Sigmoid colon (tissue), 7 donors: ENCODE measurements around the gene TM6SF1. TPM values are rescaled to one million over a fixed set of nuclear protein-coding genes. Genes with fewer than 3 reads are reported as not detected.
"Not testable (repeated sequence)": the region's sequence is repeated elsewhere in the genome, so short reads cannot be mapped to it uniquely, and the experiment has no call there.

Experiments used
- DNase-seq: peaks from one replicate; pipeline ENCODE4 v3.0.0-alpha.2; 2019
- H3K27ac ChIP-seq, 4 donors: fragments of 200-600 bp; sonication (generic); one replicate each; pipeline ENCODE4 v1.5.1; 2016 to 2019; ENCODE audit warnings: mild to moderate bottlenecking in 1 of 4
- H3K27me3 ChIP-seq, 3 donors: fragments of 200-600 bp; sonication (generic); one replicate each; pipeline ENCODE4 v1.5.1; 2019; ENCODE audit warnings: mild to moderate bottlenecking in 1 of 3
- H3K36me3 ChIP-seq, 4 donors: fragments of 200-600 bp; sonication (generic); one replicate each; pipeline ENCODE4 v1.5.1; 2016 to 2019
- H3K4me1 ChIP-seq, 4 donors: fragments of 200-600 bp; sonication (generic); one replicate each; pipeline ENCODE4 v1.5.1; 2017 to 2019
- H3K4me3 ChIP-seq, 4 donors: fragments of 200-600 bp; sonication (generic); one replicate each; pipeline ENCODE4 v1.5.1; 2017 to 2019; ENCODE audit warnings: mild to moderate bottlenecking in 2 of 4, moderate library complexity in 1 of 4
- H3K9me3 ChIP-seq, 4 donors: fragments of 200-600 bp in 3 of 4; sonication (generic) in 3 of 4; one replicate each; pipeline versions ENCODE4 v1.5.1 to v1.6.1; 2013 to 2019
- EP300 ChIP-seq, 4 donors: sonication (generic); formaldehyde crosslinking; IDR thresholded peaks; one replicate each; pipeline ENCODE4 v1.6.1; 2017; ENCODE audit warnings: antibody characterized with exemption in 4 of 4
- POLR2A ChIP-seq, 2 donors: fragments of 450-650 bp; IDR thresholded peaks; one replicate each; pipeline ENCODE4 v1.6.1; 2016; ENCODE audit warnings: antibody characterized with exemption in 2 of 2, mild to moderate bottlenecking in 2 of 2, moderate library complexity in 2 of 2
- POLR2AphosphoS5 ChIP-seq, 4 donors: sonication (generic); formaldehyde crosslinking; IDR thresholded peaks; one replicate each; pipeline ENCODE4 v1.6.1; 2017; ENCODE audit warnings: antibody characterized with exemption in 4 of 4
- WGBS, 2 donors: extraction: QIAGEN DNeasy Blood & Tissue Kit; methylation state at CpG; one replicate each; pipeline ENCODE4 v1.1.7; 2013; 5-methylcytosine and 5-hydroxymethylcytosine counted together
- intact Hi-C: fragments of 100-400 bp; cut with DNase I; formaldehyde crosslinking; loops from one replicate; pipeline ENCODE4 v1.15.1; 2023
- polyA plus RNA-seq, 3 donors: library from polyadenylated mRNA; stranded (reverse); fragments of 200-250 nt; gene quantifications; one replicate each; pipeline ENCODE4 v1.2.3, GENCODE V29; 2013
- total RNA-seq, 4 donors: library from RNA; depleted of rRNA; stranded (reverse); fragments of >200 nt; gene quantifications; one replicate each; pipeline ENCODE4 v1.1.0, GENCODE V29; 2016
- TF ChIP-seq, protein P1 (sequence below), 4 experiments: fragments of 450-650 bp in 3 of 4; fragments of 200-600 bp in 1 of 4; IDR thresholded peaks; one replicate each; pipeline ENCODE4 v1.5.1; 2016 to 2019; ENCODE audit warnings: antibody characterized with exemption in 4 of 4, mild to moderate bottlenecking in 3 of 4, moderate library complexity in 2 of 4
- donor health status: healthy with polysubstance abuse.
- donor health status: Bipolar disorder and iron deficiency.
- donor health status: healthy.

Gene TM6SF1
- total and polyA plus RNA-seq, 7 donors = 1.2 to 7.5 (median 2.8) TPM

DNA sequence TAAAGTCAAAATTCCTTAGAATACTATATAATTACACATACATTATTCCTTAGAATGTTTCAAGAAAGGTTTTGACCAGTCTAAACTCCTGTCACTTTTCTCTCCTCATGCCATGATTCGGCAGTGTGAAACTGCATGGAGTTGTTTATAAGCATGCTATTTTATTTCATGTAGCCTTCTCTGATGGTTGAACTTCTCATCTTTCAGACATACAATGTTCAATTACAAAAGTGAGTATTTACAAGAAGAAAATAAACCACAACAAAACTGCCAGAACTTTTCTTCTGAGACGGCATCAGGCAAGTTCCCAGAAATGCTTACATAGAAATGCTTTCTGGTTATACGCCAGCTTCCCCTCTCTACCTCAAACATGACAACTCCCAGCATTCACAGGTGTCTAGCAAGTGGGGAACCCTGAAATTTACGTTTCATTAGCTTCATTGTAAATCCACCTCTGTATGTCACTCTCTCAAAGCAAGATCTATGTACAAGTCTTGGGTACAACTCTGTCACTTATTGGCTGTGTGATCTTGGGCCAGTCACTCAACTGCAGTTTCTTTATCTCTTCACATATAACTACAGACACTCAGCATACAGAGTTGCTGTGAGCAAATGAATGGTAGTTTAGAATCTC is 57.4 kb downstream of the TM6SF1 start:
- Histone ChIP-seq H3K27me3 (no peaks in the 10 kb centered on the region), H3K36me3 (peaks cover 0 to 15% (median 0%) of the 10 kb centered on the region in 4 donors), H3K4me1 (no peaks in the 10 kb centered on the region), H3K27ac (no peak overlapping the region), H3K4me3 (no peak overlapping the region), H3K9me3 (peaks cover 0 to 11% (median 6%) of the 10 kb centered on the region in 4 donors)
- TF ChIP-seq POLR2AphosphoS5 (IDR thresholded peaks at IDR 0.05) = no peak
- no peak for TF ChIP-seq POLR2A (IDR thresholded peaks at IDR 0.05)
- no peak for TF ChIP-seq EP300 (IDR thresholded peaks at IDR 0.05)
- TF ChIP-seq, protein P1, sequence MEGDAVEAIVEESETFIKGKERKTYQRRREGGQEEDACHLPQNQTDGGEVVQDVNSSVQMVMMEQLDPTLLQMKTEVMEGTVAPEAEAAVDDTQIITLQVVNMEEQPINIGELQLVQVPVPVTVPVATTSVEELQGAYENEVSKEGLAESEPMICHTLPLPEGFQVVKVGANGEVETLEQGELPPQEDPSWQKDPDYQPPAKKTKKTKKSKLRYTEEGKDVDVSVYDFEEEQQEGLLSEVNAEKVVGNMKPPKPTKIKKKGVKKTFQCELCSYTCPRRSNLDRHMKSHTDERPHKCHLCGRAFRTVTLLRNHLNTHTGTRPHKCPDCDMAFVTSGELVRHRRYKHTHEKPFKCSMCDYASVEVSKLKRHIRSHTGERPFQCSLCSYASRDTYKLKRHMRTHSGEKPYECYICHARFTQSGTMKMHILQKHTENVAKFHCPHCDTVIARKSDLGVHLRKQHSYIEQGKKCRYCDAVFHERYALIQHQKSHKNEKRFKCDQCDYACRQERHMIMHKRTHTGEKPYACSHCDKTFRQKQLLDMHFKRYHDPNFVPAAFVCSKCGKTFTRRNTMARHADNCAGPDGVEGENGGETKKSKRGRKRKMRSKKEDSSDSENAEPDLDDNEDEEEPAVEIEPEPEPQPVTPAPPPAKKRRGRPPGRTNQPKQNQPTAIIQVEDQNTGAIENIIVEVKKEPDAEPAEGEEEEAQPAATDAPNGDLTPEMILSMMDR (IDR thresholded peaks at IDR 0.05) = no peak
- WGBS, 2 donors = 76 to 88% methylated on average over 4 of the region's 4 CpGs
- DNase-seq = no peak
- intact Hi-C loops = no loop called here

DNA sequence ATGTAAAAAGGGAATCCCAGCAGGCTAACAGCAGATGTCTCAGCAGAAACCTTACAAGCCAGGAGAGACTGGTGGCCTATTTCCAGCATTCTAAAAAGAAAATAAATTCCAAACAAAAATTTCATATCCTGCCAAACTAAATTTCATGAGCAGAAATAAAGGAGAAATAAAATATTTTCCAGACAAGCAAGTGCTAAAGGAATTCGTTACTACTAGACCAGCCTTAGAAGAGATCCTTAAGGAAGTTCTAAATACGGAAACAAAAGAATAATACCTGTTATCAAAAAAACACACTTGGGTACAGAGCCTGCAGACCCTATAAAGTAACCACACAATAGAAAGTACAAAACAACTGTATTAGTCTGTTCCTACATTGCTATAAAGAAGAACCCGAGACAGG is 58.8 kb downstream of the TM6SF1 start:
- H3K9me3 ChIP-seq = peaks cover 0 to 11% (median 6%) of the 10 kb centered on the region in 4 donors
- H3K4me1 ChIP-seq = no peaks in the 10 kb centered on the region
- TF ChIP-seq EP300 (IDR thresholded peaks at IDR 0.05) = no peak
- no peak for TF ChIP-seq POLR2A (IDR thresholded peaks at IDR 0.05)
- no peak for TF ChIP-seq POLR2AphosphoS5 (IDR thresholded peaks at IDR 0.05)
- TF ChIP-seq, protein P1 (IDR thresholded peaks at IDR 0.05) = no peak
- peaks cover 0 to 8% (median 0%) of the 10 kb centered on the region in 4 donors for H3K36me3 ChIP-seq
- no peak for DNase-seq
- H3K27ac ChIP-seq = no peak overlapping the region
- intact Hi-C loops = no loop called here
- 93 to 94% methylated on average over 3 of the region's 3 CpGs for WGBS, 2 donors
- H3K27me3 ChIP-seq = no peaks in the 10 kb centered on the region
- no peak overlapping the region for H3K4me3 ChIP-seq

DNA sequence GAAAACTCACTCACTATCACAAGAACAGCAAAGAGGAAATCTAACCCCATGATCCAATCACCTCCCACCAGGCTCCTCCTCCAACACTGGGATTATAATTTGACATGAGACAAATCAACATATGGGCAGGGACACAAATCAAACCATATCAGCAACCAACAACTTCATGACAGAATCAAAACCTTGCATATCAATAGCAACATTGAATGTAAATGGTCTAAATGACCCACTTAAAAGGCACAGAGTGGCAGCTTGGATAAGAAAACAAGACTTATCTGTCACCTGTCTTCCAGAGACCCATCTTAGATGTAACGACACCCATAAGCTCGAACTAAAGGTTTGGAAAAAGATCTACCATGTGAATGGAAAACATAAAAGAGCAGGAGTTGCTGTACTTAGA is 59.4 kb downstream of the TM6SF1 start:
- no peaks in the 10 kb centered on the region for H3K4me1 ChIP-seq
- H3K36me3 ChIP-seq = peaks cover 0 to 8% (median 0%) of the 10 kb centered on the region in 4 donors
- peaks cover 0 to 11% (median 6%) of the 10 kb centered on the region in 4 donors for H3K9me3 ChIP-seq
- H3K27me3 ChIP-seq = no peaks in the 10 kb centered on the region
- no peak for DNase-seq
- 92 to 93% methylated on average over 2 of the region's 2 CpGs for WGBS, 2 donors
- TF ChIP-seq EP300 (IDR thresholded peaks at IDR 0.05) (no peak), POLR2AphosphoS5 (IDR thresholded peaks at IDR 0.05) (no peak), POLR2A (IDR thresholded peaks at IDR 0.05) (no peak)
- TF ChIP-seq, protein P1 (IDR thresholded peaks at IDR 0.05) = no peak
- no peak overlapping the region for H3K27ac ChIP-seq
- H3K4me3 ChIP-seq = no peak overlapping the region
- intact Hi-C loops = no loop called here

DNA sequence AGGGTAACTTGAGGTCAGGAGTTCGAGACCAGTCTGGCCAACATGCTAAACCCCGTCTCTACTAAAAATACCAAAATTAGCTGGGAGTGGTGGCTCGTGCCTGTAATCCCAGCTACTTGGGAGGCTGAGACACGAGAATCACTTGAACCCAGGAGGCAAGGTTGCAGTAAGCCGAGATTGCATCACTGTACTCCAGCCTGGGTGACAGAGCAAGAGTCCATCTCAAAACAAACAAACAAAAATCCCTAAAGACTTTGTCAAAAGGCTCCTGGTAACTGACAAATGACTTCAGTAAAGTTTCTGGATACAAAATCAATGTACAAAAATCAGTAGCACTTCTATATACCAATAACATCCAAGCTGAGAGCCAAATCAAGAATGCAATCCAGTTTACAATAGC is 62.1 kb downstream of the TM6SF1 start:
- H3K27ac ChIP-seq, H3K4me3 ChIP-seq, H3K4me1 ChIP-seq, H3K27me3 ChIP-seq, H3K36me3 ChIP-seq, DNase-seq, intact Hi-C loops: not testable (repeated sequence)
- H3K9me3 ChIP-seq = peaks cover 0 to 11% (median 6%) of the 10 kb centered on the region in 4 donors
- 92 to 96% methylated on average over 5 of the region's 5 CpGs for WGBS, 2 donors

DNA sequence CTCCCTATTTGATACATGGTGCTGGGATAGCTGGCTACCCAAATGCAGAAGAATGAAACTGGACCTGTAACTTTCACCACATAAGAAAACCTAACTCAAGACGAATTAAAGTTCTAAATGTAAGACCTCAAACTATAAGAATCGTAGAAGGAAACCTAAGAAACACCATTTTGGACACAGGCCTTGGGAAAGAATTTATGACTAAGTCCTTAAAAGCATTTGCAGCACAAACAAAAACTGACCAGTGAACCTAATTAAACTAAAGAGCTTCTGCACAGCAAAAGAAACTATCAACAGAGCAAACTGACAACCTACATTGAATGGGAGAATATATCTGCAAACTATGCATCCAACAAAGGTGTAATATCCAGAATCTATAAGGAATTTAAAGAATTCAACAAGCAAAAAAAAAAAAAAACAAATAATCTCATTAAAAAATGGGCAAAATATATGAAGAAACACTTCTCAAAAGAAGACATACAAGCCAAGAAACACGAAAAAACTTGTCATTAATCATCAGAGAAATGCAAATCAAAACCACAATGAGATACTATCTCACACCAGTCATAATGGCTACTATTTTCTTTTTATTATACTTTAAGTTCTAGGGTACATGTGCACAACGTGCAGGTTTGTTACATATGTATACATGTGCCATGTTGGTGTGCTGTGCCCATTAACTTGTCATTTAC is 63.2 kb downstream of the TM6SF1 start:
- intact Hi-C loops = no loop called here
- TF ChIP-seq, protein P1 (IDR thresholded peaks at IDR 0.05) = no peak
- no peak for TF ChIP-seq EP300 (IDR thresholded peaks at IDR 0.05)
- no peak for TF ChIP-seq POLR2A (IDR thresholded peaks at IDR 0.05)
- no peak for TF ChIP-seq POLR2AphosphoS5 (IDR thresholded peaks at IDR 0.05)
- no peak overlapping the region for H3K4me3 ChIP-seq
- peaks cover 0 to 11% (median 6%) of the 10 kb centered on the region in 4 donors for H3K9me3 ChIP-seq
- H3K27ac ChIP-seq = no peak overlapping the region
- no peaks in the 10 kb centered on the region for H3K27me3 ChIP-seq
- DNase-seq = no peak
- no peaks in the 10 kb centered on the region for H3K36me3 ChIP-seq
- no peaks in the 10 kb centered on the region for H3K4me1 ChIP-seq
- WGBS, 2 donors = 78 to 81% methylated on average over 4 of the region's 4 CpGs
